Stimulated activated CD8-positive, alpha-beta memory T cell treated with anti-CD3 and anti-CD28 coated beads, Interleukin-7, amount 100 ng/mL, for 48 hours (primary cell): ENCODE measurements around the gene DNASE1L2.
"Not testable (repeated sequence)": the region's sequence is repeated elsewhere in the genome, so short reads cannot be mapped to it uniquely, and the experiment has no call there.

Experiments used
- DNase-seq, 2 donors: peaks; one replicate each; pipeline ENCODE4 v3.0.0-alpha.2; 2020; ENCODE audit warnings: low read depth in 1 of 2; ENCODE audit errors: extremely low read depth in 1 of 2

DNASE1L2 gene

DNA sequence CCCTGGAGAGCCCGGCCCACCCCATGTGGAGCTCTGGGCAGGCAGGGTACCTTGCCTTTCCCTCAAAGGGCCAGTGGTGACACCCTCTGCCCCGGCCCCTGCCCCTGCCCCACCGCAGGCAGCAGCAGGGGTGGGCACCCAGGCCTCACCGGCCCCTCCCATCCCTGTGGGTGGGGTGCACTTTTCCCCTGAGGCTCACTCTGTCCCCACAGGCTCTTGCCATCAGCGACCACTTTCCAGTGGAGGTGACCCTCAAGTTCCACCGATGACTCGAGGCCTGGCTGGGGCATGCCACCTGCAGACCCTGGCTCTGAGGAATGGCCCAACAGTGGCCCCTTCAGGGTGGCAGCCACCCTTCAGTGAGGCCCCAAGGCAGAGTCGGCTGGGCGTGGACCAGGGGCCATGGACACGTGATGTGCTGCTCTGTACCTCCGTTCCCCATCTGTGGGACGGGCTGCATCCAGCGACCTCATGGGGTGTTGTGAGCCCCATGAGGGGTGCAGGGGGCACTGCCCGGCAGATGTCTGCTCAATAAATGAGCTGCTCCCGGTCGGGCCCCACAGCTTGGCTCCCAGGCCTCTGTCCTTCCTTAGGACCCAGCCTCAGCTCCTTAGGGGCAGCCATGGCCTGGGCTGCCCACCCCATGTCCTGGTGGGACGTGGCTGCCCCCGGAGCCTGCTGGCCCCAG is 2.0 kb downstream of the DNASE1L2 start:
- DNase-seq: no peak

DNA sequence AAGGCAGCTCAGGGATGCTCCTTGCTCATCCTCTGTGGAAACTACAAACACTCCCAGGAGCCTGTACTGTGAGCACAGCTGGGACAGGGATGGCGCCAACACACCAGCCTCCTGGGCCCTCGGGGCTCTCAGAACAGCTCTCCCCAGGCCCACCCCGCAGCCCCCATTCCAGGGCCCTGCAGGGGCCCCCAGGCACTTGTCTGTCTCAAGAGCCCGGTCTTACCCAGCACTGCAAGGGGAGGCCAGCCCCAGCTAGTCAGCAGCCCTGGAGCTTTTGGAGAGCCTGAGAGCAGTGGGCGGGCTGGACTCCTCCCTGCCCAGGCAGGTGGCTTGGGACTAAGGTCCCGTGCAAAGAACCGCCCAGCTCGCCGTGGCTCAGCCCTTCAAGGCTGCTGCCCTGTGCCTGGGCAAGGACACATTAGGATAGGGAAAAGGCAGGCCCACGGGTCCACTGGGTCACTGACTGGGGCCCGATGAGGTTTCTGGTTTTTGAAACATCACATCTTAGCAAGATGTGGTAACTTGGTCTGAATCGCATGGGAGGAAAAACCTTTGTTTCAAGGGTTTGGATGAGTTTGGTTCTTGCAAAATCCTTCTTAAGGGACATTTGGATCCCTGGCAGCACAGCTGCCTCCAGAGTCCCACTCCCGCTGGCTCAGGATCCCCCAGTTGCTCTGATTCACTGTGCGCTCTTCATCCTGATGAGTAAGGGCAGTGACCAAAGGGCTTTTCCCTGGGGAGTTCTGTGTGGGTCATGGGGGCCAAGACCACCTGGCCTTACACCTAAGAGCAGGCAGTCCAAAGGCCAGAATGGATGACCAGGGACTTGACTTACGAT is 2.8 kb downstream of the DNASE1L2 start:
- no peak for DNase-seq

DNA sequence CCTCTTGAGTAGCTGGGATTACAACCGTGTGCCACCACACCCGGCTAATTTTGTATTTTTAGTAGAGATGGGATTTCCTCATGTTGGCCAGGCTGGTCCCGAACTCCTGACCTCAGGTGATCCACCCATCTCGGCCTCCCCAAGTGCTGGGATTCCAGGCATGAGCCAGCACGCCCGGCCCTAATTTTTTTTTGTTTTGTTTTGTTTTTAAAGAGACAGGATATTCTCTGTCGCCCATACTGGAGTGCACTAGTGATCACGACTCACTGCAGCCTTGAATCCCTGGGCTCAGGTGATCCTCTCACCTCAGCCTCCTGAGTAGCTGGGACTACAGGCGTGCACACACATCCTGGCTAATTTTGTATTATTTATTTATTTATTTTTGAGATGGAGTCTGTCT is 4.1 kb downstream of the DNASE1L2 start:
- DNase-seq: not testable (repeated sequence)

DNA sequence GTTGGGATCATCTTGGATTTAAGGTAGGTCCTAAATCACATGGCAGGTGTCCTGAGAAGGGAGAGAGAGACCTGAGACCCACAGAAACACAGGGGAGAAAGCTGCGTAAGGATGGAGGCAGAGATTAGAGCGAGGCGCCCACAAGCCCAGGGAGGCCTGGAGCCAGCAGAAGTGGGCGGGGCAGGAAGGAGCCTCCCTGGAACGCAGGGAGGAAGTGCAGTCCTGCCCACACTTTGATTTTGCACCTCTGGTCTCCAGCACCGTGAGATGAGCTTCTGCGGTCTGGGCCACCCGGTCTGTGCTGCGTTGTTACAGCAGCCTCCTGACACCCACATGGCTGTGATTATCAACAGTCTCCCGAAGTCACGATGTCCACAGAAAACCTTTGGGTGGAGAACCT is 6.4 kb downstream of the DNASE1L2 start:
- no peak for DNase-seq

DNA sequence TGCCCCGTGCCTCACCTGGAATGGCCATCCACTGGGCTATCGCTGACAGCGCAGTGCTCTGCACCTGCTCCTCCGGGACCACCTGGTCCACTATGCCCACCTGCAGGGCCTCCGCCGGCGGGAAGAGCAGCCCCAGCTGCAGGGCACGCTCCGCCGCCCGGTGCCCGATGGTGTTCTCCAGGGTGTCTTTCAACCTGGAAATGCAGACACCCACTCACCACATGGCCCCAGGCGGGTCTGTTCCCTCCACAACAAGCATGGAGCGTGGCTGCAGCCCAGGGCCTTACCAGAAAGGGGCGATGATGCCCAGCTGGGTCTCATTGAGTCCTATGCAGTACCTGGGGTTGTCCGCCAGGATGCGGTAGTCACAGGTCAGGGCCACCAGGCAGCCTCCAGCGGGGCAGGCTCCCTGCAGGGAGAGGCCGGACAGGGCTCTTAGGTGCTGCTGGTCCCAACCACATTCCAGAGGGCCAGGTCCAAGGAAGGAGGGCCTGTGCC is 6.8 kb downstream of the DNASE1L2 start:
- DNase-seq: no peak

DNA sequence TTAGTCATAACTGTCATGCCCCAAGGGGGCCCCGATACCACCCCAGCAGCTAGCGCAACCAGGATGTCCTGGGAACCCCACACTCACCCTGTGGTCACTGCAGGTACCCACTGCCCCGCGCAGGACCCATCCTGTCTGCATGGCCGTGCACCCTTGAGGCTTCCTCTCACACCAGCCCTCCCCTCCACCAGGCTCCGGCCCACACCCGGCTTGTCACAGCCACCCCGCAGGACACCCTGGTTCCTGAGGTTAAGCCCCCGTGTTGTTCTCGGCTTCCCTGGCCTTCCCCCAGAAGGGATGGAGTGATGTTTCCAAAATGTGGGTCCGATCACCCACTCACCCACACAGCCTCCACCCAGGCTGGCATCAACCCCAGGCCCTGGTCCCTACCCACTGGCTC is 7.5 kb downstream of the DNASE1L2 start:
- no peak for DNase-seq

DNA sequence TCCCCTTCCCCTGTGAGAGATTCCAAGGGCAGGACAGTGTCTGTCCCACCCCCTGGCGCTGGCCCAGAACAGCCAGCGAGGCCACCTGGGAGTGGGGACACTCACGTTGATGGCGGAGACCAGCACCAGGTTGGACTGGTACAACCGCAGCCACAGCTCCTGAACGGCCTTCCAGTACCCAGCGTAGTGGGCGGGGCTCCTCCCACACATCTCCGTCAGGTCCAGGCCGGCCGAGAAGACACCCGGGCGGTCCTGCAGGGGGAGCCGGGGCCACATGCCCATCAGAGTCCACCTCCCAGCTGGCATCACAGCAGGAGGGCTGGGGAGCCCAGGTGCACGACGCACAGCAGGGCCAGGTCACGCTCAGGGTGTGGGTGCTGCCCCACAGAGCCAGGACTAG is 8.1 kb downstream of the DNASE1L2 start:
- no peak for DNase-seq

DNA sequence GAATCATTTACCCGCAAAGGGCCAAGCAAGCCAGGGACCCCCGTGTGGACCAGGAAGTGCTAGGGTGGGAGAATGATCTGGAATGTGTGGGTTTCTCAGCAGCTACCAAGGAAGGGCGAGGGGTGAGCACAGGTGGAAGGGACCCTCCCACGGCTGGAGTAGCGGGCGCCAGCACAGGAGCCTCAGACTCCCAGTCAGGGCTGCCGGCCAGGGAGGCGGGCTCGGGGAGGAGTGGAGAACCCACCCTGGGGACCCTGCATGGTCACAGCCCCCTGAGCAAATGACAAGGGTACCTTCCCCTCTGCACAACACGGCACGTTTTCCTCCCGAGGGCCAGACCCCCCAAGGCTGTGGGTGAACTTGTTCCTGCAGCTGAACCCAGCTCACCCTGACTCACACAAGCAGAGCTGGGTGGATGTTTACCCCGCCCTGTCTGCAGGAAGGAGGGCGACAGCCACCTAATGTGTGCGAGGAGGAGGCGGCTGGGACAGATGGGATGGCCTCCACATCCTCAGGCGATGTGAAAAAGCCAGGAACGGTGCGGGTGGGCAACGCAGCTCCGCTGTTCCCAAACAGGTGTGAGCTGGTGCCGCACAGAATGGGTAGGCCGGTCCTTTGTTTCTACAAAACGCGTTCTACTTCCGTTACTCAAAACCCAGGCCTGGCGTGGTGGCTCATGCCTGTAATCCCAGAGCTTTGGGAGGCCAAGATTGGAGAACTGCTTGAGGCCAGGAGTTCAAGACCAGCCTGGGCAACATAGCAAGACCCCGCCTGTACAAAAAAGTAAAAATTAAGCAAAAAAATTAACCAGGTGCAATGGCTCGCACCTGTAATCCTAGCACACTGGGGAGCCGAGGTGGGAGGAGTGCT is 8.9 kb downstream of the DNASE1L2 start:
- DNase-seq: no peak

DNA sequence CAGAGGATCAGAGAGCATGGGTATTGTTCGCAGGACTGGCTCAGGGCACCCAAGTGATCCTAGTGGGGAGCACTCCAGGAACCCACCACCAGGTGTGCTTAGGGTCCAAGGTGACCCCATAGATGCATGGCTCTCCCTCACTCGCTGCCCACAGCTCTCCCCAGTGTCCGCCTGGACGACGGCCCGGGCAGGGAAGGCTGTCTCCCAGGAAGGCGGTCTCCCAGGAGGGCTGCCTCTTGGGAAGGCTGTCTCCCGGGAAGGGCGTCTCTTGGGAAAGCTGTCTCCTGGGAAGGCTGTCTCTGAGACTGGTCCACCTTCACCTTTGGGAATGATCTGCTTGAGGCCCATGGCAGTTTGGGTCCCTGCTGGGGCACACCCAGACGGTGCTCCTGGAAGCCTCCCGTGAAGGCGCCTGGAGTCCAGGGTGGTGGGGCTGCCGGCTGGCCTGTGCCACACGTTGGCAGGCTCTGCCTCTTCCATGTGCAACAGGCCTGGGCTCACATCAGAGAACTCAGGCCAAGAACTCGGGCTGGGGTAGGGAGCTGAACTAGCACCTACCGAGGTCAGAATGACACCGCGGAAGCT is 10.1 kb downstream of the DNASE1L2 start:
- DNase-seq: no peak

DNA sequence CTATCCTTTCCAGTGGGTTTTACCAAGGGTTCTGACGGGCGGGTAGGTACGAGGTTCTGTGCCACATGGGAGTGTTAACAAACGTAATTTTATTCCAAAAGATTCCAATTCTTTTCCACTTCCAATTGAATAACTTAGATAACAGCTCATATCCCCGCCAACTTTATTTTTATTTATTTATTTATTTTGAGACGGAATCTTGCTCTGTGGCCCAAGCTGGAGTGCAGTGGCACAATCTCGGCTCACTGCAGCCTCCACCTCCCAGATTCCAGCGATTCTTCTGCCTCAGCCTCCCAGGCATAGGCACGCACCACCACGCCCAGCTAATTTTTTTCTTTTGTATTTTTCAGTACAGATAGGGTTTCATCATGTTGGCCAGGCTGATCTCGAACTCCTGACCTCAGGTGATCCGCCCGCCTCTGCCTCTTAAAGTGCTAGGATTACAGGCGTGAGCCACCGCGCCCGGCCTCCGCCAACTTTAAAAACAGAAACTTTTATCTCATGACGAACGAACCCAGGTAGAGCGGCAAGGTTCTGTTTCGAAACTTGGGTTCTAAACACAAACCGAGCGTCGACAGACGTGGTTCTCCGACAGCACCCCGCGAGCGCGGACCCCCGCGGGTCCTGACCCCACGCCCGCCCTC is 14.5 kb downstream of the DNASE1L2 start:
- DNase-seq: no peak

DNA sequence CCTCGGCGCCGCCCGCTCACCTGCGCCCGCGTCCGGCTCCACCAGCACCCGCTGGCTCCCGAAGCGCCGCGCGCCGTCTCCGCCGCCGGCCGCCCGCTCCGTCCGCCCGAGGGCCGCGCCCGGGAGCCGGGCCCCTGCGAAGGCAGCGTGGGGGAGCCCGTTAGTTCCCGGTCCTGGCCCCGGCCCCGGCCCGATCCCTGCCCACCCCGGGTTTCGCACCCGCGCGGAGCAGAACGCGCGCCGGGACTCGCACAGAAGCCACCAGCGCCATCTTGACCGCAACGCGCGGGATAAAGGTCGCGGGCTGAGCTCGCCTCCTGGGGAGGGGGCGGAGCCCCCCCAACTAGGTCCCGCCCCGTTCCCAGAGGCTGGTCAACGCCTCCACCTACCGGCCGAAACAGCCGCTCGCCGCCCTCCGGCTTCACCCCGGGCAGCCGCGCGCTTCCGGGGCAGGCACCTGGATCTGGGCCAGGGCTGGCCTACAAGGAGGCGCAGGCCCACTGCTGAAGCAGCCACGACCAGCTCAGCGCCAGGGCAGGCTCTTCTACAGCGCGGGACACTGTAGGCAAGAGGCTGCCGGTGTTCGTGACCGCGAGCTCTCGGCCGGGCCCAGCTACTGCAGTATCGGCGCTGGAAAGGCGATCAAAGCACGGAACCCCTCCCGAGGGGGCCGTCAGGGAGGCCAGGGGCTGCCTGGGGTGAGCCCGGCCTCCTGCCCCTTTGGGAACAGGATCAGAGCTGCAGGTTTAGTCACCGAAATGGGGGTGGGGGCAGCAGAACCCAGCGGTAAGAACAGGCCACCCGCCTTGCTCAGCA is 15.3 kb downstream of the DNASE1L2 start, which contains the start of gene ECI1:
TSS of gene ECI1 (minus strand) at position 292 of the 816 bp plus-strand sequence. CDS start at position 271, 21 bp downstream.
- DNase-seq: peak; percentile 84 to 87

DNA sequence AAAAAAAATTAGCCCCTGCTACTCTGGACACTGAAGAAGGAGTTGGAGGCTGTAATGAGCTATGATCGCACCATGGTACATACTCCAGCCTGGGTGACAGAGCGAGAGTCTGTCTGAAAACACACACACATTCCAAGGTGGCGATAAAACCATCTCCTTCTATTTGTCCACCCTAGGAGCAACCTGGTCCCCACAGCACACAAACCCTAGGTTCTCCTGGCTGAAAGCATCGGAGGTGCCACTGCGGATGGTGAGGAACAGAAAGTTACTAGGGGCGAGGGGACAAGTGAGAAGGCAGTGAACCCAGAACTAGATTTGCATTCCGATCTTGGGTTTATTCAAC is 16.5 kb downstream of the DNASE1L2 start:
- no peak for DNase-seq

DNA sequence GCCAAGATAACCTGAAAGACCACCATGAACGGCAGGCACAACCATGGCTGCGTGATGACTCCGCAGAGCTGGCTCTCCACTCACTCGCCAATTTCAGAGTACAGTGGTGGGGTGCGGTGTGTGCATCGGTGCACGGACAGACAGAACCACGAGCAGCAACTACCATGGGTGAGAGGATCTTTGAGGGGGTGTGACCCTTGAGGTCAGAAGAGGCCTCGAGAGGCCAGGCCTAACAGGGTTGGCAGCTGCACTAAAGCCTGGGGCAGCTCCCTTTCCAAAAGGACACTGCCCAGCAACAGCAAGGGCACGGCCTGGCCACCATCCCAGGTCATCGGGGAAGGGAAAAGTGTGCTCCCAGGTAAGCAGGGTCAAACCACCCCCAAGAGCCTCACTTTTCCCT is 17.0 kb downstream of the DNASE1L2 start:
- no peak for DNase-seq

DNA sequence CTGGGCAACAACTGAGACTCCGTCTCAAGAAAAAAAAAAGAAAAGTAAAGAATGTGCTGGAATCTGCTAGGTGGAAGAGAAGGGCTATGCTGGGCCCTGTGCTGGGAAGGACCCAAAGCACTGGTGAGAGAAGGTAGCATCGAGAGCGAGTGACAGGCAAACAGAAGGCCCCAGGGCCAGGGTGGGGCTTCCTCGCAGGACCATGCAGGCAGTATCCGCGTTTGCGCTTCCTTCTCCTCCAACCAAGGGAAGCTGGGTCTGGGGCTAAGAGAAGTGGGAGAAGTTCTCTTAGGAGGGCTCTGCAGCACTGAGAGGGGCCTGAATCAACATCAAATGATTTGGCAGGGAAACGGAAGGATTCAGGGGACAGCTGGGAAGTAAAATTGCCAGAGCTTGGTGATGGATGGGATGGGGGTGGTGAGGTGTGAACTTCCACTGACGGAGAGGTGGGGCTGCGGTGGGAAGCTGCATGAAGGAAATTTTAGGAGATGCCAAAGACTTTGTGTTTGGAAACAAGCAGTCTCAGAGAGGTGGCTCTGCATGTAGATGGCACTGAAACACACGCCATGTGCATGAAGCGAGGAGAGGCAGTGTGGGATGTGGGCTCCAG is 20.4 kb downstream of the DNASE1L2 start:
- no peak for DNase-seq

DNA sequence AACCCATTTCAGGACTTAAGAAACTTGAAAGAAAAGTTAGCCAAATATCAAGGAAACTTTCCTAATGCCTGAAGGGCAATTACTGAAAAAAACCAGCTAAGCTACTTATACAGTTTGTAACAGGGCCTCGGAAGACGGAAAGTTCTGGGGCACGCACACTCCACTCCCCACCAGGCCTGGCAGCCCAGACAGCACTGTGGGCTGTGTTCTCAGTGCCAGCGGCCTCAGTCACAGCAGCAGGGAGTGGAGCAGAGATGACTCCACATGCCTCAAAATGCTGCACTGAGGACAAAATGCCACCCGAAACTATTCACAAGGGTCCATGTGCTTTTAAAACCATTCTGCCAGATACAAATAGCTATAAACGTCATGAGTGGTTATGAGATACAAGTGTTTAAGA is 21.5 kb downstream of the DNASE1L2 start:
- DNase-seq: no peak

DNA sequence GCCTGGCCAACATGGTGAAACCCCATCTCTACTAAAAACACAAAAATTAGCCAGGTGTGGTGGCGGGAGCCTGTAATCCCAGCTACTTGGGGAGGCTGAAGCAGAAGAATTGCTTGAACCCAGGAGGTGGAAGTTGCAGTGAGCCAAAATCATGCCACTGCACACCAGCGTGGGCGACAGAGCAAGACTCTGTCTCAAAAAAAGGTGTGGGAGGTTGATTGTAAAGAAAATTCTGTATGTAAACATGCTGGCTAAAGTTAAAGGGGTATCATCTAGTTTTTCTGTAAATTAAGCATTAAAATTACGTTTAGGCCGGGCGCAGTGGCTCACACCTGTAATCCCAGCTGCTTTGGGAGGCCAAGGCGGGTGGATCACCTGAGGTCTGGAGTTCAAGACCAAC is 22.3 kb downstream of the DNASE1L2 start:
- not testable (repeated sequence) for DNase-seq

DNA sequence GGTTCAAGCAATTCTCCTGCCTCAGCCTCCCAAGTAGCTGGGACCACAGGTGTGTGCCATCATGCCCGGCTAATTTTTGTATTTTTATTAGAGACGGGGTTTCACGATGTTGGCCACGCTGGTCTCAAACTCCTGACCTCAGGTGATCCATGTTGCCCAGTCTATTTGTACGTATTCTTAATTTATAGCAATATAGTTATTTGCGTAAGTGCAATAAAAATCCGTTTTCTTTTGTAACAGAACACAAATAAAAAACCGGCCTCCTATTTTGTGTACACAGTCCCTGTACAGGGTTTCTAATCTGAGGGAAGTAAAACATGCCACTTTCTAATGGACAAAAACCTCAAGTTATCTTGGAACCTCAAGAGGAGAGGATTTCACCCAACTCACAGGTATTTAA is 24.0 kb downstream of the DNASE1L2 start:
- no peak for DNase-seq

DNA sequence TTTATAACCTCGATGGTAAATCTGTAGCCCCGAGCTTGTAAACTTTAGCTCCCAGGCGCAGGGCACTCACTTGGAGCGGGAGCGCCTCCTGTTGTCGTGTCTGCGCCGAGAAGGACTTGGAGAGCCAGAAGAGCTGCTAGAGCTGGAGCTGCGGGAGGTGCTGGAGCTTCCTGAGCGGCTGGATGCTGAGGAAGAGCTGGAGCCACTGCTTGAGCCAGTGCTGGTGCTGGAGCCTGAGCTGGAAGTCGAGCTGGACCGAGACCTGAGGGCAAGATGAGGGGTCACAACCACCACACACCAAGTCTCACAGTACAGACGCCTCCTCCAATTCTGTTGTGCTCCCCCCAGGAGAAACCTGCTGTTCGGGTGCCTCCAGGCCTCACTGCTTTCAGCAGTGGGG is 26.8 kb downstream of the DNASE1L2 start:
- not testable (repeated sequence) for DNase-seq

DNA sequence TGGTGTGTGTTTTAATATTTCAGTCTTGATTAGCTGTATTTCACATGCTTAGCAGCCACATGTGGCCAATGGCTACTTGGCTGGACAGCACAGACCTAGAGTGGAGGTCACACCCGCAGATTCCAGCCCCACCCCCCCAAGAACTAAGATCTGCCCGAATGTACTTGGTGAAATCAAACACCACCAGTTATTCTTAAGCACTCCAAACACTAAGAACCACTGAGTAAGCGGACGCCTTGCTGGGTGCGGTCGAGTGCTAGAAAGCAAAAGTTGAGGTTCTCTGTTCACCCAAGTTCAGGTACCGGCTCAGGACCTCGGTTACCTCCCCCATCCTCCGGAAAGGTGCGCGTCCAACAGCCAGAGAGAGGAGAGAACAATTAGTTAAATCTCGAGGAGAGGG is 30.6 kb downstream of the DNASE1L2 start:
- DNase-seq: not testable (repeated sequence)
